ENCODE measurements around the gene SPTA1. TPM values are rescaled to one million over a fixed set of nuclear protein-coding genes. Genes with fewer than 3 reads are reported as not detected.

Gene SPTA1
- total and polyA plus RNA-seq, 2 of the 8 experiments (the other 6 are each of a cell fraction or from before 2014, with no cell fraction given) = not detected

DNA sequence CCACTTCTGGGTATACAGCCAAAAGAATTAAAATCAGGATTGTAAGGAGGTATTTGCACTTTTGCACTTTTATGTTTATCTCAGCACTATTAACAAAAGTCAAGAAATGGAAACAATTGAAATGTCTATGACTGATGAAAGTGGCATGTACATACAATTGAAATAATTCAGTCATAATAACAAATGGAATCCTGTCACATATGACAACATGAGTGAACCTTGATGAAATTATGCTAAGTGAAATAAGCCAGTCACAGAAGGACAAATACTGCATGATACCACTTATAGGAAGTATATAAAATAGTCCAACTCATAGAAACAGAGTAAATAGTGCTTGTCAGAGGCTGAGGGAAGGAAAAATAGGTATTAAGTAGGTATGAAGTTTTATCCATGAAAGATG lies 3.4 kb upstream of the SPTA1 start (continued):
- TF ChIP-seq, protein P1, sequence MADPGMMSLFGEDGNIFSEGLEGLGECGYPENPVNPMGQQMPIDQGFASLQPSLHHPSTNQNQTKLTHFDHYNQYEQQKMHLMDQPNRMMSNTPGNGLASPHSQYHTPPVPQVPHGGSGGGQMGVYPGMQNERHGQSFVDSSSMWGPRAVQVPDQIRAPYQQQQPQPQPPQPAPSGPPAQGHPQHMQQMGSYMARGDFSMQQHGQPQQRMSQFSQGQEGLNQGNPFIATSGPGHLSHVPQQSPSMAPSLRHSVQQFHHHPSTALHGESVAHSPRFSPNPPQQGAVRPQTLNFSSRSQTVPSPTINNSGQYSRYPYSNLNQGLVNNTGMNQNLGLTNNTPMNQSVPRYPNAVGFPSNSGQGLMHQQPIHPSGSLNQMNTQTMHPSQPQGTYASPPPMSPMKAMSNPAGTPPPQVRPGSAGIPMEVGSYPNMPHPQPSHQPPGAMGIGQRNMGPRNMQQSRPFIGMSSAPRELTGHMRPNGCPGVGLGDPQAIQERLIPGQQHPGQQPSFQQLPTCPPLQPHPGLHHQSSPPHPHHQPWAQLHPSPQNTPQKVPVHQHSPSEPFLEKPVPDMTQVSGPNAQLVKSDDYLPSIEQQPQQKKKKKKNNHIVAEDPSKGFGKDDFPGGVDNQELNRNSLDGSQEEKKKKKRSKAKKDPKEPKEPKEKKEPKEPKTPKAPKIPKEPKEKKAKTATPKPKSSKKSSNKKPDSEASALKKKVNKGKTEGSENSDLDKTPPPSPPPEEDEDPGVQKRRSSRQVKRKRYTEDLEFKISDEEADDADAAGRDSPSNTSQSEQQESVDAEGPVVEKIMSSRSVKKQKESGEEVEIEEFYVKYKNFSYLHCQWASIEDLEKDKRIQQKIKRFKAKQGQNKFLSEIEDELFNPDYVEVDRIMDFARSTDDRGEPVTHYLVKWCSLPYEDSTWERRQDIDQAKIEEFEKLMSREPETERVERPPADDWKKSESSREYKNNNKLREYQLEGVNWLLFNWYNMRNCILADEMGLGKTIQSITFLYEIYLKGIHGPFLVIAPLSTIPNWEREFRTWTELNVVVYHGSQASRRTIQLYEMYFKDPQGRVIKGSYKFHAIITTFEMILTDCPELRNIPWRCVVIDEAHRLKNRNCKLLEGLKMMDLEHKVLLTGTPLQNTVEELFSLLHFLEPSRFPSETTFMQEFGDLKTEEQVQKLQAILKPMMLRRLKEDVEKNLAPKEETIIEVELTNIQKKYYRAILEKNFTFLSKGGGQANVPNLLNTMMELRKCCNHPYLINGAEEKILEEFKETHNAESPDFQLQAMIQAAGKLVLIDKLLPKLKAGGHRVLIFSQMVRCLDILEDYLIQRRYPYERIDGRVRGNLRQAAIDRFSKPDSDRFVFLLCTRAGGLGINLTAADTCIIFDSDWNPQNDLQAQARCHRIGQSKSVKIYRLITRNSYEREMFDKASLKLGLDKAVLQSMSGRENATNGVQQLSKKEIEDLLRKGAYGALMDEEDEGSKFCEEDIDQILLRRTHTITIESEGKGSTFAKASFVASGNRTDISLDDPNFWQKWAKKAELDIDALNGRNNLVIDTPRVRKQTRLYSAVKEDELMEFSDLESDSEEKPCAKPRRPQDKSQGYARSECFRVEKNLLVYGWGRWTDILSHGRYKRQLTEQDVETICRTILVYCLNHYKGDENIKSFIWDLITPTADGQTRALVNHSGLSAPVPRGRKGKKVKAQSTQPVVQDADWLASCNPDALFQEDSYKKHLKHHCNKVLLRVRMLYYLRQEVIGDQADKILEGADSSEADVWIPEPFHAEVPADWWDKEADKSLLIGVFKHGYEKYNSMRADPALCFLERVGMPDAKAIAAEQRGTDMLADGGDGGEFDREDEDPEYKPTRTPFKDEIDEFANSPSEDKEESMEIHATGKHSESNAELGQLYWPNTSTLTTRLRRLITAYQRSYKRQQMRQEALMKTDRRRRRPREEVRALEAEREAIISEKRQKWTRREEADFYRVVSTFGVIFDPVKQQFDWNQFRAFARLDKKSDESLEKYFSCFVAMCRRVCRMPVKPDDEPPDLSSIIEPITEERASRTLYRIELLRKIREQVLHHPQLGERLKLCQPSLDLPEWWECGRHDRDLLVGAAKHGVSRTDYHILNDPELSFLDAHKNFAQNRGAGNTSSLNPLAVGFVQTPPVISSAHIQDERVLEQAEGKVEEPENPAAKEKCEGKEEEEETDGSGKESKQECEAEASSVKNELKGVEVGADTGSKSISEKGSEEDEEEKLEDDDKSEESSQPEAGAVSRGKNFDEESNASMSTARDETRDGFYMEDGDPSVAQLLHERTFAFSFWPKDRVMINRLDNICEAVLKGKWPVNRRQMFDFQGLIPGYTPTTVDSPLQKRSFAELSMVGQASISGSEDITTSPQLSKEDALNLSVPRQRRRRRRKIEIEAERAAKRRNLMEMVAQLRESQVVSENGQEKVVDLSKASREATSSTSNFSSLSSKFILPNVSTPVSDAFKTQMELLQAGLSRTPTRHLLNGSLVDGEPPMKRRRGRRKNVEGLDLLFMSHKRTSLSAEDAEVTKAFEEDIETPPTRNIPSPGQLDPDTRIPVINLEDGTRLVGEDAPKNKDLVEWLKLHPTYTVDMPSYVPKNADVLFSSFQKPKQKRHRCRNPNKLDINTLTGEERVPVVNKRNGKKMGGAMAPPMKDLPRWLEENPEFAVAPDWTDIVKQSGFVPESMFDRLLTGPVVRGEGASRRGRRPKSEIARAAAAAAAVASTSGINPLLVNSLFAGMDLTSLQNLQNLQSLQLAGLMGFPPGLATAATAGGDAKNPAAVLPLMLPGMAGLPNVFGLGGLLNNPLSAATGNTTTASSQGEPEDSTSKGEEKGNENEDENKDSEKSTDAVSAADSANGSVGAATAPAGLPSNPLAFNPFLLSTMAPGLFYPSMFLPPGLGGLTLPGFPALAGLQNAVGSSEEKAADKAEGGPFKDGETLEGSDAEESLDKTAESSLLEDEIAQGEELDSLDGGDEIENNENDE (IDR thresholded peaks at IDR 0.05; ENCODE audit: insufficient replicate concordance, low read length) = no peak
- TF ChIP-seq KDM1A (IDR thresholded peaks at IDR 0.05; ENCODE audit: borderline replicate concordance, low read length) (no peak), SP4 (IDR thresholded peaks at IDR 0.05; ENCODE audit: low read length) (no peak), FOSL1 (IDR thresholded peaks at IDR 0.05; ENCODE audit: insufficient read depth, low read depth, low read length) (no peak), MAFK (IDR thresholded peaks at IDR 0.05; ENCODE audit: low read depth, low read length) (no peak), SRF (IDR thresholded peaks at IDR 0.05; ENCODE audit: low read depth, low read length) (no peak)
- TF ChIP-seq, protein P2, sequence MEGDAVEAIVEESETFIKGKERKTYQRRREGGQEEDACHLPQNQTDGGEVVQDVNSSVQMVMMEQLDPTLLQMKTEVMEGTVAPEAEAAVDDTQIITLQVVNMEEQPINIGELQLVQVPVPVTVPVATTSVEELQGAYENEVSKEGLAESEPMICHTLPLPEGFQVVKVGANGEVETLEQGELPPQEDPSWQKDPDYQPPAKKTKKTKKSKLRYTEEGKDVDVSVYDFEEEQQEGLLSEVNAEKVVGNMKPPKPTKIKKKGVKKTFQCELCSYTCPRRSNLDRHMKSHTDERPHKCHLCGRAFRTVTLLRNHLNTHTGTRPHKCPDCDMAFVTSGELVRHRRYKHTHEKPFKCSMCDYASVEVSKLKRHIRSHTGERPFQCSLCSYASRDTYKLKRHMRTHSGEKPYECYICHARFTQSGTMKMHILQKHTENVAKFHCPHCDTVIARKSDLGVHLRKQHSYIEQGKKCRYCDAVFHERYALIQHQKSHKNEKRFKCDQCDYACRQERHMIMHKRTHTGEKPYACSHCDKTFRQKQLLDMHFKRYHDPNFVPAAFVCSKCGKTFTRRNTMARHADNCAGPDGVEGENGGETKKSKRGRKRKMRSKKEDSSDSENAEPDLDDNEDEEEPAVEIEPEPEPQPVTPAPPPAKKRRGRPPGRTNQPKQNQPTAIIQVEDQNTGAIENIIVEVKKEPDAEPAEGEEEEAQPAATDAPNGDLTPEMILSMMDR (IDR thresholded peaks at IDR 0.05; ENCODE audit: control extremely low read depth in 1 of 3, insufficient read depth in 1 of 3, low read depth in 1 of 3, low read length in 3 of 3) = no peak
